IMR-90 (cell line): Measurements from ENCODE around the gene SOX21. TPM values are rescaled to one million over a fixed set of nuclear protein-coding genes. Genes with fewer than 3 reads are reported as not detected.

Experiments used
- ATAC-seq: fragments of 200-7000 bp; cut with Tn5 transposase; 2 replicates; pipeline ENCODE4 v1.9.1; 2020; ENCODE audit warnings: low read depth, mild to moderate bottlenecking, moderate library complexity
- BruUV-seq: library from RNA; stranded (reverse); fragments of 400-500 nt; replicated peaks from 2 replicates; lab custom pipeline; 2021; lab: Mats Ljungman, UMichigan
- CTCF ChIA-PET: fragments of 300-600 bp; formaldehyde crosslinking; extraction: SDS; loops from one replicate; lab custom pipeline; 2021; ENCODE audit warnings: antibody characterized with exemption; lab: Yijun Ruan, JAX
- POLR2A ChIA-PET: fragments of 300-600 bp; sonication (Branson Sonifier 250); formaldehyde crosslinking; loops from one replicate; lab custom pipeline; 2022; ENCODE audit warnings: antibody characterized with exemption; ENCODE audit not compliant: unreplicated experiment; lab: Charles Lee
- DNase-seq: peaks from one replicate; pipeline ENCODE4 v3.0.0; 2013
- H2AFZ ChIP-seq: replicated peaks from 2 replicates; pipeline ENCODE3; 2013; ENCODE audit warnings: low read length, mild to moderate bottlenecking; ENCODE audit not compliant: poor library complexity
- H2AK5ac ChIP-seq: 2 replicates; pipeline ENCODE4 v1.6.1; 2013; ENCODE audit warnings: low read depth, low read length, inconsistent platforms
- H2AK9ac ChIP-seq: replicated peaks from 2 replicates; pipeline ENCODE3; 2013; ENCODE audit warnings: mild to moderate bottlenecking, low read depth, low read length, moderate library complexity; ENCODE audit not compliant: poor library complexity
- H2BK120ac ChIP-seq: 2 replicates; pipeline ENCODE4 v1.6.1; 2013; ENCODE audit warnings: low read depth, low read length, inconsistent platforms
- H2BK15ac ChIP-seq: 3 replicates; pipeline ENCODE4 v1.6.1; 2013; ENCODE audit warnings: low read depth, low read length, inconsistent platforms
- H2BK20ac ChIP-seq: 2 replicates; pipeline ENCODE4 v1.6.1; 2013; ENCODE audit warnings: low read depth, mild to moderate bottlenecking, inconsistent platforms, low read length, moderate library complexity
- H2BK5ac ChIP-seq: 2 replicates; pipeline ENCODE4 v1.6.1; 2013; ENCODE audit warnings: mild to moderate bottlenecking, low read depth, low read length, inconsistent platforms; ENCODE audit not compliant: poor library complexity, severe bottlenecking
- H3K14ac ChIP-seq: replicated peaks from 2 replicates; pipeline ENCODE4 v1.6.1; 2013; ENCODE audit warnings: low read depth, low read length, inconsistent platforms
- H3K18ac ChIP-seq: 2 replicates; pipeline ENCODE4 v1.6.1; 2013; ENCODE audit warnings: low read depth, low read length, control low read depth
- H3K23ac ChIP-seq: 2 replicates; pipeline ENCODE4 v1.6.1; 2013; ENCODE audit warnings: low read depth, low read length, inconsistent platforms
- H3K27ac ChIP-seq: 2 replicates; pipeline ENCODE4 v1.5.1; 2013; ENCODE audit warnings: mild to moderate bottlenecking, control low read depth, low read length; ENCODE audit not compliant: insufficient read depth
- H3K27me3 ChIP-seq: 2 replicates; pipeline ENCODE4 v1.6.1; 2013; ENCODE audit warnings: low read length; ENCODE audit not compliant: control insufficient read depth, insufficient read depth
- H3K36me3 ChIP-seq: 2 replicates; pipeline ENCODE4 v1.6.1; 2013; ENCODE audit warnings: low read length, mixed read lengths; ENCODE audit not compliant: control insufficient read depth, insufficient read depth
- H3K4ac ChIP-seq: 2 replicates; pipeline ENCODE4 v1.6.1; 2013; ENCODE audit warnings: low read depth, low read length, inconsistent platforms
- H3K4me1 ChIP-seq: 2 replicates; pipeline ENCODE4 v1.6.1; 2013; ENCODE audit warnings: low read length, mixed read lengths; ENCODE audit not compliant: control insufficient read depth, insufficient read depth
- H3K4me2 ChIP-seq: 2 replicates; pipeline ENCODE4 v1.6.1; 2013; ENCODE audit warnings: low read depth, mild to moderate bottlenecking, control low read depth, low read length, moderate library complexity
- H3K4me3 ChIP-seq: 2 replicates; pipeline ENCODE4 v1.5.1; 2013; ENCODE audit warnings: low read depth, mild to moderate bottlenecking, control low read depth, low read length, moderate library complexity; ENCODE audit not compliant: insufficient read depth
- H3K56ac ChIP-seq: 2 replicates; pipeline ENCODE4 v1.6.1; 2013; ENCODE audit warnings: low read length, inconsistent platforms; ENCODE audit not compliant: insufficient read depth; ENCODE audit errors: extremely low read depth
- H3K79me1 ChIP-seq, 2 experiments: 2 replicates each; pipeline ENCODE4 v1.6.1; 2013; ENCODE audit warnings: low read length in 2 of 2, inconsistent platforms in 1 of 2, low read depth in 1 of 2
- H3K9ac ChIP-seq: 2 replicates; pipeline ENCODE4 v1.6.1; 2013; ENCODE audit warnings: low read depth, low read length, control low read depth
- H3K9me1 ChIP-seq: 2 replicates; pipeline ENCODE4 v1.6.1; 2013; ENCODE audit warnings: low read length, inconsistent platforms; ENCODE audit not compliant: insufficient read depth
- H3K9me3 ChIP-seq: 2 replicates; pipeline ENCODE4 v1.6.1; 2013; ENCODE audit warnings: low read length; ENCODE audit not compliant: control insufficient read depth, insufficient read depth
- H4K20me1 ChIP-seq: 2 replicates; pipeline ENCODE4 v1.6.1; 2013; ENCODE audit warnings: low read length, inconsistent platforms; ENCODE audit not compliant: insufficient read depth
- H4K5ac ChIP-seq: 2 replicates; pipeline ENCODE4 v1.6.1; 2013; ENCODE audit warnings: mild to moderate bottlenecking, low read depth, low read length, control low read depth
- H4K8ac ChIP-seq, 2 experiments: 2 replicates each; pipeline ENCODE4 v1.6.1; 2013; ENCODE audit warnings: low read depth in 2 of 2, low read length in 2 of 2, control low read depth in 1 of 2, inconsistent platforms in 1 of 2
- H4K91ac ChIP-seq: 2 replicates; pipeline ENCODE4 v1.6.1; 2013; ENCODE audit warnings: low read depth, low read length, inconsistent platforms; ENCODE audit not compliant: insufficient read depth
- BHLHE40 ChIP-seq: fragments of 150-350 bp; IDR thresholded peaks from 2 replicates; pipeline ENCODE4 v1.6.1; 2016; ENCODE audit warnings: mild to moderate bottlenecking, low read depth, low read length
- CEBPB ChIP-seq: IDR thresholded peaks from 2 replicates; pipeline ENCODE4 v1.6.1; 2012; ENCODE audit warnings: low read depth, low read length, improper control_type of control experiment
- CHD1 ChIP-seq: IDR thresholded peaks from 2 replicates; pipeline ENCODE4 v1.6.1; 2012; ENCODE audit warnings: low read depth, low read length, improper control_type of control experiment
- CTCF ChIP-seq: conservative IDR thresholded peaks from 2 replicates; pipeline ENCODE4 v1.5.1; 2012; ENCODE audit warnings: mild to moderate bottlenecking, low read depth, low read length, improper control_type of control experiment
- MAZ ChIP-seq: IDR thresholded peaks from 2 replicates; pipeline ENCODE4 v1.6.1; 2012; ENCODE audit warnings: low read depth, mild to moderate bottlenecking, low read length, improper control_type of control experiment, moderate library complexity, borderline replicate concordance
- MXI1 ChIP-seq: IDR thresholded peaks from 2 replicates; pipeline ENCODE4 v1.6.1; 2012; ENCODE audit warnings: low read depth, mild to moderate bottlenecking, low read length, moderate library complexity, borderline replicate concordance
- NFE2L2 ChIP-seq: fragments of 150-350 bp; IDR thresholded peaks from 2 replicates; pipeline ENCODE4 v1.6.1; 2016; ENCODE audit warnings: low read depth, mild to moderate bottlenecking, low read length
- POLR2A ChIP-seq: IDR thresholded peaks from 2 replicates; pipeline ENCODE4 v1.6.1; 2012; ENCODE audit warnings: mild to moderate bottlenecking, low read depth, low read length
- RAD21 ChIP-seq: IDR thresholded peaks from 2 replicates; pipeline ENCODE4 v1.6.1; 2012; ENCODE audit warnings: low read length, improper control_type of control experiment
- RCOR1 ChIP-seq: IDR thresholded peaks from 2 replicates; pipeline ENCODE4 v1.6.1; 2012; ENCODE audit warnings: mild to moderate bottlenecking, low read length, improper control_type of control experiment; ENCODE audit not compliant: insufficient replicate concordance
- RFX5 ChIP-seq: IDR thresholded peaks from 2 replicates; pipeline ENCODE4 v1.8.0; 2012; ENCODE audit warnings: low read depth, mild to moderate bottlenecking, low read length, moderate library complexity
- SMC3 ChIP-seq: fragments of 150-350 bp; IDR thresholded peaks from 2 replicates; pipeline ENCODE4 v1.6.1; 2016; ENCODE audit warnings: low read depth, mild to moderate bottlenecking, antibody characterized with exemption, low read length, moderate library complexity
- WGBS, 2 experiments: methylation state at CpG; one replicate each; pipeline versions ENCODE4 v1.1.5 to v1.1.7; 2013; ENCODE audit warnings: missing lambda C conversion rate in 2 of 2; ENCODE audit not compliant: insufficient read length in 1 of 2; ENCODE audit errors: extremely low coverage in 2 of 2; 5-methylcytosine and 5-hydroxymethylcytosine counted together
- dilution Hi-C: fragments of 300-500 bp; cut with HindIII; formaldehyde crosslinking; loops from one replicate; pipeline ENCODE4 v1.14.3; 2018; ENCODE audit warnings: low sequenced_read_pairs; ENCODE audit not compliant: unreplicated experiment
- in situ Hi-C: fragments of 300-500 bp; cut with MboI; formaldehyde crosslinking; loops from 3 replicates; pipeline ENCODE4 v1.14.3; 2019; ENCODE audit warnings: low sequenced_read_pairs, inconsistent platforms, mixed read lengths
- intact Hi-C: fragments of 100-400 bp; cut with micrococcal nuclease; formaldehyde crosslinking; loops from 2 replicates; pipeline ENCODE4 v1.10.0; 2022
- polyA plus RNA-seq, 3 experiments: library from polyadenylated mRNA; depleted of rRNA; stranded (reverse); fragments of >200 nt; gene quantifications; 2 replicates each; pipeline ENCODE4 v1.2.3, GENCODE V29; 2012; ENCODE audit warnings: low replicate concordance in 1 of 3
- total RNA-seq: library from RNA; depleted of rRNA; stranded (reverse); fragments of >200 nt; gene quantifications from 2 replicates; pipeline ENCODE4 v1.2.3, GENCODE V29; 2012

Gene SOX21
- total and polyA plus RNA-seq, 2 of the 4 experiments (the other 2 are of a cell fraction): not detected

- no peaks in the 10 kb centered on the region for H3K9me1 ChIP-seq
- no peak overlapping the region for H3K4me3 ChIP-seq
- no peak overlapping the region for H2BK120ac ChIP-seq
- ChIA-PET POLR2A (no interaction called here), CTCF (no interaction called here)
- H3K18ac ChIP-seq: no peak overlapping the region
- intact Hi-C loops: no loop called here
- no peak overlapping the region for H4K91ac ChIP-seq
- H3K36me3 ChIP-seq: no peaks in the 10 kb centered on the region
- no peak overlapping the region for H2BK5ac ChIP-seq
- no peak overlapping the region for H2BK15ac ChIP-seq
- H3K14ac ChIP-seq: no peak overlapping the region
- BruUV-seq: no TSS peak
- no peak overlapping the region for H3K23ac ChIP-seq
- H3K9me3 ChIP-seq: no peaks in the 10 kb centered on the region
- no peak overlapping the region for H2BK20ac ChIP-seq
- peaks cover 5% of the 10 kb centered on the region for H3K27me3 ChIP-seq
- TF ChIP-seq NFE2L2: no peak
- no peak for TF ChIP-seq RFX5
- TF ChIP-seq POLR2A: no peak
- no peak for TF ChIP-seq CTCF
- TF ChIP-seq CEBPB: no peak
- TF ChIP-seq MXI1: no peak
- no peak for TF ChIP-seq BHLHE40
- TF ChIP-seq CHD1: no peak
- no peak for TF ChIP-seq RAD21
- no peak for TF ChIP-seq RCOR1
- no peak for TF ChIP-seq MAZ
- TF ChIP-seq SMC3: no peak
- no peak overlapping the region for H3K27ac ChIP-seq
- H4K20me1 ChIP-seq: no peaks in the 10 kb centered on the region
- H4K5ac ChIP-seq: no peak overlapping the region
- no peak overlapping the region for H3K4me2 ChIP-seq
- dilution Hi-C loops: no loop called here
- H3K4me1 ChIP-seq: no peaks in the 10 kb centered on the region
- no peaks in the 10 kb centered on the region for H3K79me1 ChIP-seq
- H3K4ac ChIP-seq: no peak overlapping the region
- WGBS, 2 experiments: 26% methylated on average over 3 of the region's 9 CpGs; no CpG with 5 or more reads in 1 of the 2 experiments
- no peak overlapping the region for H2AFZ ChIP-seq
- no peak overlapping the region for H2AK9ac ChIP-seq
- no peak overlapping the region for H4K8ac ChIP-seq
- DNase-seq (no peak), ATAC-seq (no peak)
- H3K9ac ChIP-seq: no peak overlapping the region
- no peak overlapping the region for H3K56ac ChIP-seq
- in situ Hi-C loops: no loop called here
- H2AK5ac ChIP-seq: no peak overlapping the region
Measured at GRCh38 chr13:94722609-94723345, 10.4 kb upstream of the SOX21 start.
